H9 (cell line): Measurements from ENCODE around the gene OR56B4. TPM values are rescaled to one million over a fixed set of nuclear protein-coding genes. Genes with fewer than 3 reads are reported as not detected.
"Not testable (repeated sequence)": the region's sequence is repeated elsewhere in the genome, so short reads cannot be mapped to it uniquely, and the experiment has no call there.

Source experiments
- DNase-seq: peaks from one replicate; pipeline ENCODE4 v3.0.0-alpha.2; 2017
- H2AFZ ChIP-seq: one replicate; pipeline ENCODE4 v1.6.1; 2013; ENCODE audit warnings: mild to moderate bottlenecking, low read length, control low read depth, moderate library complexity
- H2AK5ac ChIP-seq: 2 replicates; pipeline ENCODE4 v1.6.1; 2013; ENCODE audit warnings: low read length, control low read depth, mixed read lengths; ENCODE audit not compliant: insufficient read length
- H2BK120ac ChIP-seq: one replicate; pipeline ENCODE4 v1.6.1; 2013; ENCODE audit warnings: low read depth, mild to moderate bottlenecking, low read length, control low read depth, inconsistent platforms; ENCODE audit not compliant: poor library complexity, severe bottlenecking
- H2BK12ac ChIP-seq: 2 replicates; pipeline ENCODE4 v1.6.1; 2013; ENCODE audit warnings: low read length, control low read depth, mixed read lengths, low read depth; ENCODE audit not compliant: insufficient read length
- H2BK15ac ChIP-seq: 2 replicates; pipeline ENCODE4 v1.6.1; 2013; ENCODE audit warnings: low read depth, low read length, control low read depth
- H2BK20ac ChIP-seq: one replicate; pipeline ENCODE4 v1.6.1; 2013; ENCODE audit warnings: low read depth, mild to moderate bottlenecking, low read length, control low read depth, inconsistent platforms; ENCODE audit not compliant: poor library complexity, severe bottlenecking
- H2BK5ac ChIP-seq: 2 replicates; pipeline ENCODE4 v1.6.1; 2013; ENCODE audit warnings: low read length, control low read depth, mixed read lengths; ENCODE audit not compliant: insufficient read length
- H3K14ac ChIP-seq: 2 replicates; pipeline ENCODE4 v1.6.1; 2013; ENCODE audit warnings: low read length, control low read depth; ENCODE audit not compliant: insufficient read depth
- H3K18ac ChIP-seq: 2 replicates; pipeline ENCODE4 v1.6.1; 2013; ENCODE audit warnings: low read depth, mild to moderate bottlenecking, mixed read lengths, low read length, control low read depth; ENCODE audit not compliant: insufficient read length
- H3K23ac ChIP-seq: 2 replicates; pipeline ENCODE4 v1.6.1; 2013; ENCODE audit warnings: low read length, control low read depth, mixed read lengths, low read depth; ENCODE audit not compliant: insufficient read length
- H3K23me2 ChIP-seq: 2 replicates; pipeline ENCODE4 v1.6.1; 2013; ENCODE audit warnings: low read depth, mild to moderate bottlenecking, mixed read lengths, low read length, control low read depth; ENCODE audit not compliant: insufficient read length, poor library complexity, severe bottlenecking
- H3K27ac ChIP-seq: 2 replicates; pipeline ENCODE4 v1.5.1; 2013; ENCODE audit warnings: low read length, control low read depth, mixed read lengths, low read depth; ENCODE audit not compliant: insufficient read length
- H3K27me3 ChIP-seq: 2 replicates; pipeline ENCODE4 v1.6.1; 2013; ENCODE audit warnings: low read length, control low read depth, inconsistent platforms; ENCODE audit not compliant: insufficient read depth
- H3K4ac ChIP-seq: 2 replicates; pipeline ENCODE4 v1.6.1; 2013; ENCODE audit warnings: low read depth, mild to moderate bottlenecking, control low read depth, inconsistent platforms, low read length, moderate library complexity
- H3K4me1 ChIP-seq: 2 replicates; pipeline ENCODE4 v1.6.1; 2013; ENCODE audit warnings: low read length, control low read depth, inconsistent platforms; ENCODE audit not compliant: insufficient read depth
- H3K4me2 ChIP-seq: 2 replicates; pipeline ENCODE4 v1.6.1; 2013; ENCODE audit warnings: low read length, control low read depth, mixed read lengths; ENCODE audit not compliant: insufficient read length, insufficient read depth
- H3K56ac ChIP-seq: 2 replicates; pipeline ENCODE4 v1.6.1; 2013; ENCODE audit warnings: low read depth, mild to moderate bottlenecking, mixed read lengths, low read length, control low read depth; ENCODE audit not compliant: insufficient read length
- H3K79me1 ChIP-seq: 2 replicates; pipeline ENCODE4 v1.6.1; 2013; ENCODE audit warnings: low read depth, mild to moderate bottlenecking, moderate library complexity, low read length, control low read depth, inconsistent platforms; ENCODE audit not compliant: insufficient read depth, poor library complexity, severe bottlenecking
- H3K79me2 ChIP-seq: 2 replicates; pipeline ENCODE4 v1.6.1; 2013; ENCODE audit warnings: low read length, control low read depth, inconsistent platforms; ENCODE audit not compliant: insufficient read depth
- H3K9ac ChIP-seq: 2 replicates; pipeline ENCODE4 v1.6.1; 2013; ENCODE audit warnings: low read length, control low read depth, mixed read lengths; ENCODE audit not compliant: insufficient read length; ENCODE audit errors: extremely low read depth
- H3K9me3 ChIP-seq: one replicate; pipeline ENCODE4 v1.6.1; 2013; ENCODE audit warnings: low read depth, low read length, inconsistent platforms; ENCODE audit not compliant: control insufficient read depth
- H3T11ph ChIP-seq: one replicate; pipeline ENCODE4 v1.6.1; 2013; ENCODE audit warnings: mild to moderate bottlenecking, low read length, control low read depth, inconsistent platforms
- H4K20me1 ChIP-seq: one replicate; pipeline ENCODE4 v1.6.1; 2013; ENCODE audit not compliant: control insufficient read depth, insufficient read length, insufficient read depth
- H4K5ac ChIP-seq: 2 replicates; pipeline ENCODE4 v1.6.1; 2013; ENCODE audit warnings: low read depth, mild to moderate bottlenecking, mixed read lengths, low read length, control low read depth; ENCODE audit not compliant: insufficient read length
- H4K8ac ChIP-seq: replicated peaks from 2 replicates; pipeline ENCODE4 v1.6.1; 2013; ENCODE audit warnings: low read length, control low read depth, mixed read lengths, low read depth; ENCODE audit not compliant: insufficient read length
- H4K91ac ChIP-seq: 2 replicates; pipeline ENCODE4 v1.6.1; 2013; ENCODE audit warnings: low read depth, mild to moderate bottlenecking, moderate library complexity, mixed read lengths, low read length, control low read depth; ENCODE audit not compliant: insufficient read length
- H3K27ac Mint-ChIP-seq, 3 experiments: 2 replicates in 2 of 3; 3 replicates in 1 of 3; pipeline ENCODE4 v1.8.0; 2020 to 2021; ENCODE audit warnings: mixed read lengths in 3 of 3, mild to moderate bottlenecking in 1 of 3, moderate library complexity in 1 of 3
- H3K27me3 Mint-ChIP-seq: 2 replicates; pipeline ENCODE4 v1.8.0; 2021; ENCODE audit warnings: low read depth, mild to moderate bottlenecking, moderate library complexity, mixed read lengths
- H3K36me3 Mint-ChIP-seq, 3 experiments: 2 replicates in 2 of 3; 3 replicates in 1 of 3; pipeline ENCODE4 v1.8.0; 2020 to 2021; ENCODE audit warnings: low read depth in 3 of 3, mixed read lengths in 3 of 3; ENCODE audit not compliant: insufficient read depth in 1 of 3
- H3K4me1 Mint-ChIP-seq, 2 experiments: 2 replicates each; pipeline ENCODE4 v1.8.0; 2020; ENCODE audit warnings: mixed read lengths in 2 of 2
- H3K4me3 Mint-ChIP-seq, 2 experiments: 2 replicates in 1 of 2; 3 replicates in 1 of 2; pipeline ENCODE4 v1.8.0; 2020 to 2021; ENCODE audit warnings: mild to moderate bottlenecking in 2 of 2, mixed read lengths in 2 of 2, moderate library complexity in 1 of 2
- H3K9me3 Mint-ChIP-seq, 2 experiments: 2 replicates in 1 of 2; 3 replicates in 1 of 2; pipeline ENCODE4 v1.8.0; 2020; ENCODE audit warnings: mild to moderate bottlenecking in 2 of 2, mixed read lengths in 2 of 2, moderate library complexity in 1 of 2
- WGBS: extraction: QIAGEN DNeasy Blood & Tissue Kit; methylation state at CpG from one replicate; pipeline ENCODE4 v1.1.7; 2013; ENCODE audit warnings: missing lambda C conversion rate, low lambda C conversion rate, mixed read lengths; ENCODE audit not compliant: insufficient read length; ENCODE audit errors: extremely low coverage; 5-methylcytosine and 5-hydroxymethylcytosine counted together
- long read RNA-seq: library from polyadenylated mRNA; unstranded; transcript quantifications from one replicate; pipeline ENCODE4 v2.0.0, GENCODE V29; 2020
- total RNA-seq: library from RNA; stranded (reverse); gene quantifications from 2 replicates; pipeline ENCODE4 v1.2.1, GENCODE V29; 2021

Gene OR56B4
- total RNA-seq, result not detected in 2 replicates
- long read RNA-seq, result 0 reads

DNA sequence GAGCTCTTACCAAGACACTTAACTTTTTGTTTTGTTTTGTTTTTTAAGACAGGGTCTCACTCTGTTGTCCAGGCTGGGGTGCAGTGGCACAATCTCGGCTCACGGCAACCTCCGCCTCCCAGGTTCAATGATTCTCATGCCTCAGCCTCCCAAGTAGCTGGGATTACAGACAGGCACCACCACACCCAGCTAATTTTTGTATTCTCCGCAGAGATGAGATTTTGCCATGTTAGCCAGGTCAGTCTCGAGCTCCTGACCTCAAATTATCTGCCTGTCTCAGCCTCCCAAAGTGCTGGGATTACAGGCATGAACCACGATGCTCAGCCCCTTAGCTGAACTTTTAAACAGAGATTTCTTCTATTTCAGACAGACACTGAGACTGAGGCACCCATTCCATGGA, at the start of gene OR56B4:
TSS of gene OR56B4 (plus strand) at position 301 of the 400 bp plus-strand sequence. CDS start at position 396, 95 bp downstream.
- not testable (repeated sequence) for H3T11ph ChIP-seq, H3K36me3 Mint-ChIP-seq, H3K56ac ChIP-seq, H3K4me3 Mint-ChIP-seq, H2BK20ac ChIP-seq, H3K23me2 ChIP-seq, H3K14ac ChIP-seq, H3K9me3 Mint-ChIP-seq, H3K4me2 ChIP-seq, H3K27me3 Mint-ChIP-seq, H2AK5ac ChIP-seq, H3K9ac ChIP-seq, H3K79me1 ChIP-seq, H3K18ac ChIP-seq, H3K9me3 ChIP-seq, H2BK15ac ChIP-seq, H3K27me3 ChIP-seq, H4K20me1 ChIP-seq, H2BK120ac ChIP-seq, H3K27ac ChIP-seq, H4K91ac ChIP-seq, H4K5ac ChIP-seq, H2BK12ac ChIP-seq, H3K79me2 ChIP-seq, H4K8ac ChIP-seq, H3K4ac ChIP-seq, H2AFZ ChIP-seq, DNase-seq, H2BK5ac ChIP-seq, H3K23ac ChIP-seq, H3K4me1 ChIP-seq, H3K4me1 Mint-ChIP-seq
- WGBS, result no CpG with 5 or more reads among the region's 6 CpGs
- peak within 1 kb of the TSS in 1 of 3 experiments; percentile 73; a peak in 3 of 7 replicates for H3K27ac Mint-ChIP-seq
